Muscle of back (tissue), 11 donors: ENCODE measurements around the gene LARP6. TPM values are rescaled to one million over a fixed set of nuclear protein-coding genes. Genes with fewer than 3 reads are reported as not detected.
"Not testable (repeated sequence)": the region's sequence is repeated elsewhere in the genome, so short reads cannot be mapped to it uniquely, and the experiment has no call there.

Experiments used
- DNase-seq, 3 donors: peaks; one replicate each; pipeline versions ENCODE4 v3.0.0 to v3.0.0-alpha.2; 2013
- polyA plus RNA-seq, 10 donors: library from polyadenylated mRNA; unstranded; fragments of 120-200 nt; gene quantifications; one replicate each; pipeline ENCODE4 v1.2.1, GENCODE V29; 2013; ENCODE audit not compliant: insufficient read length in 10 of 10

Gene LARP6
- polyA plus RNA-seq, 10 donors = 12.1 to 21.1 (median 15.4) TPM

DNA sequence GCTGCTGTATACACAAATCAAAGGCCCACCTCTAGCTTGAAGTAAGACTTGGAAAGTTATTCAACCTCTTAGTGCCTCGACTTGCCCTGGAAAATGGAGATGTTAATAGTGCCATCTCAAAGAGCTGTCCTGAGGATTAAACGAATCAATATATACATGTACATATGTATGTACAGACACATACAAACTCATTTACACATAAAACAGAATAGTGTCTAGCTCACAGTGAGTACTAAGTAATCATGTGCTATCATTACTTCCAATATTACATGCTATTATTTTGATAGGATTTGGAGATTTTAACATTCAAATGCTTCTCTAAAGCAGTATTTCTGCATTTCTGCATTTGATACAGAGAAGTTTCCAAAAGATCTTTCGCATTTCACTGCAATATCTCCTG is 20.5 kb downstream of the LARP6 start:
- no peak for DNase-seq

DNA sequence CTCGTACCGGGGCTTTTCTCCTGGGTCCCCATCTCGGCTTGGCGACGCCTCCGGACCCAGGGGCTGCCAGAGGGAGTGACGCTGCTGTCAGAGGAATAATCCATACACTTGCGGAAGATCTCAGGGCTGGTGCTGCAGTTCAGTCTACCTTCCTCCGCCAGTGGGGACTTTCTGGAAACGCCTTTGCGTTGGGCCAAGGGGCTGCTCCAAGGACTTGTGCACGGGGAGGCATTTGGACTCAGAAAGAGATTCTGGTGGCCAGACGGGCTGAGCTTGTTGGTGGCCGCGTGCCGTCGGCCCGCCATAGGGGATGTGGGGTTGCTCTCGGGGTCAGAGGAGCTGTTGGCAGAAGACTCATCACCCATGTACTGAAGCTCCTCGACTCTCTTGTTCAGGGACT is 21.8 kb downstream of the LARP6 start:
- no peak for DNase-seq

DNA sequence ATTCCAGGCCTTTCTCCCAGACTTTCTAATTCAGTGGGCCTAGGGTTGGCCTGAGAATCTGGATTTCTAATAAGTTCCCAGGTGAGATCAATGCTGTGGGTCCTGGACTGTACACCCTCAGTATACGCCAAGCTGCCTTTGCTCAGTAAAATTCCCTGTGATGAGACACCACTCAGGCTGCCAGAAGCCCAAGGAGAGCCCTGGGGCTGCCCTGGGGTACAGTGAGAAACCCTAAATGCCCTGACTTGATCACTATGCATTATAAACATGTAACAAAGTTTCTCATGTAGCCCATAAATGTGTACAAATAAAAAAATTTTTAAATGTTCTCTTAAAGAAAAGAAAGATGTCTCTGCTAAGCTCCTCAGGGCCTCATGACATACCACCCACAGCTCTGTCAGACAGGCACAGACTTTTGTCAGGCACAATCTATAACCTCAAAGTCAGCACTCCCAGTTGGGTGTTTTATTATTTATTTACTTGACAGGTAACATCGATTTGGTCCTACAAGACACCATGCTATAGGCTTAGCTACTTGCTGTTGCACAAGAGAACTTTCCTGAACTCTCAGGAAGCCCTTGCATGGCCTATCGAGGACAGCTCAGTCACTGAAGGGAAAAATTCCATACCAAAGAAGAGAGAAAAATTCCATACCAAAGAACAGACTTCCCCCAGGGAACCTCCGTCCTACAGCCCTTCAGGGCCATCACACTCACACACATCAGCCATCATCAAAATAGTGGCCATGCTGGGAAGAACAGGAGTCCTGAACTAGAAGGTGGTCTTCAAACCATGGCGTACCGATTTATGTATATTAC is 22.7 kb downstream of the LARP6 start:
- no peak for DNase-seq

DNA sequence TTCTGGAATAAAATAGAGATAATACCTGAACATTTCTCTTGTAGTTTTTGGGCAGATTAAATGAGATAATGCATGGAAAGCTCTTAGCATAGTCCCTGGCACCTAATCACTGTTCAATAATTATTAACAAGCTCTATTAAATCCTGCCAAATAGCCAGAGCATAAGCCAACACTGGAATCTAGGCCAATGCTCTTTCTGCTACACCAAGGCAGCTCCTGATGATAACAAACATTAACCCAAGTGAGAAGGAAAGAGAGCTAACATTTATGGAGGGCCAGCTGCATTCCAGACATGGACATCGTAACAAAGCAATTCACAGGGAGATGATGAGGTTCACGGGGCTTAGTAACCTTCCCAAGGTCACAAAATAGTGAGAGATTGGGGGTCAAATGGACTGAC is 23.3 kb downstream of the LARP6 start:
- DNase-seq = no peak

DNA sequence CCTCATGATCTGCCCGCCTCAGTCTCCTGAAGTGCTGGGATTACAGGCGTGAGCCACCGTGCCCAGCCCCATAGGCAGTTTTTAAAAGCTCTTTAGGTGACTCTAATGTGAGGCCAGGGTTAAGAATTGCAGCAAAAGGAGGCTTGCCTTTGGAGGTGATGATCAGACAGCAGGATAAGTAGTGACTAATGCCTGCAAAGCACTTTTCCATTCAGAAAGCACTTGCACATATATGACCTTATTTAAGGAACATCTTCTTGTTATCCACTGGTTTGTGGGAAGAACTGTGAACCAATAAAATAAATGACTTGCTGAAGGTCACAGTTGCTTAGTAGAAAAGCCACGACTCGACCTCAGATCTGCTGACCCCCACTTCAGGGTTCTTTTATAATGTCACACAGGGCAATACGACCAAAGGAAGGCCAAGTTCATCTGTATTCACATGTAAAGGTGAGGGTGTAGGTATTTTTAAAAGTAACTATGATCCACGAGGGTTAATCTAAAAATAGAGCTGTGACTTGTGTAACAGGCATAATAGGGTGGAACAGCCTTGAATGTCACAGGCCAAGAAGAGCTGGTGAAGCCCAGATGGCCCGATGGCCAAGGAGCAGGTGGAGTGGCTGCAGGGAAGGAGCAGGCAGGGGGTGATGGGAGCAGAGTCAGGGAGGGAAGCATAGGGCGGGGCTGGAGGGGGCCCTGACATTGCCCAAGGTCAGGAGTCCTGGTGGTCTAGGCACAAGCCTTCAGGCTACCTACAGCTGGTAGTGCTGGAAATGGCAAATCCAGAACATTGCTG is 24.4 kb downstream of the LARP6 start:
- DNase-seq = no peak

DNA sequence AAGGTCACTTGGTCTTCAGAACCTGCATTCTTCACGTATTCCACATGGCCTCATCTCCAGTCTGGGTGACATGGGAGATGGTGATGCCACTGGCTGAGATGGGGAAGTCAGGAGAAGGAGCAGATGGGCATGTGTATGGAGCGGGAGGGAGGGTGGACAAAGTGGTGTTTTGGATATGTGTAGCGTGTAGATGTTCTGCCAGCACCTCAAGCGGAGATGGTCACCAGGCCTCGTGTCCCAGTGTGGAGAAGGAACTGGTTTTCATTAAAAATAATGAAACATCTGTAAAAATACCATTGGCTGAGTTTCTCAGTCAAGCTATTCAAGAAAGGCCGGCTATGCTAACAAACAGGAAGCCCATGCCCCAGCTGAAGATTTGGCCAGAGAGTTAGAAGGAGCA is 26.2 kb downstream of the LARP6 start:
- no peak for DNase-seq

DNA sequence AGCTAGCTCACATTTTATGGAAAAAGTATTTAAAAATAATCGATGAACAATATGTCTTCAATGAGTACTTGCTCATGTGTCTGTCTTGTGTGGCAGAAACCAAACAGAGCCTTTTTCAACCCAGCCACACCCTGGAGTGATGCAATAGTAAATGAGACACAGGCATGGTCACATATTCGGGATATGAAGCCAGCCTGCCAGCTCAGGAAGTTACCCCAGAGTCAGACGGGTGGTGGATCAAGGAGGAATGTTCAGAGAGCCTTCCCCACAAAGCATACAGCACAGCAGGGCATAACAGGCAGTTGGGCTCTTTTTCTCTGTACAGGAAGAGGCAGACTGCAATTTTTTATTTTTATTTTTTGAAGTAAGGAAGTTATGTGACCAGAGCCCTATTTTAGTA is 27.3 kb downstream of the LARP6 start:
- peak in 1 of 3 donors; percentile 56 for DNase-seq

DNA sequence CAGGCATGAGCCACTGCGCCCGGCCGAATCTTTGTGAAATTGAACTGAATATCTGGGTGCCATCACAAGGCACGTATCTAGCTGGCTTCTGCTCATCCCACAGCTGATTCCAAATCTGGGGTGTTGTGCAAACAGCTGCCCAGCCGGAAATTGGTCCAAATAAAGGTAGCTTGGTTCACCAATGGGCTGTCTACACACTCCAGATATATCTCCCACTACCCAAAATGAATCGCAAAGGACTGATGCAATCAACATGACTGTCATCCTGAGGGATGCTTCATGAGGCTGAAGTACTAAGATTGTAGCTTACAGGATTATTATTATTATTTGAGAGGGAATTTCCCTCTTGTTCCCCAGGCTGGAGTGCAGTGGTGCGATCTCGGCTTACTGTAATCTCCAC is 28.1 kb downstream of the LARP6 start:
- no peak for DNase-seq

DNA sequence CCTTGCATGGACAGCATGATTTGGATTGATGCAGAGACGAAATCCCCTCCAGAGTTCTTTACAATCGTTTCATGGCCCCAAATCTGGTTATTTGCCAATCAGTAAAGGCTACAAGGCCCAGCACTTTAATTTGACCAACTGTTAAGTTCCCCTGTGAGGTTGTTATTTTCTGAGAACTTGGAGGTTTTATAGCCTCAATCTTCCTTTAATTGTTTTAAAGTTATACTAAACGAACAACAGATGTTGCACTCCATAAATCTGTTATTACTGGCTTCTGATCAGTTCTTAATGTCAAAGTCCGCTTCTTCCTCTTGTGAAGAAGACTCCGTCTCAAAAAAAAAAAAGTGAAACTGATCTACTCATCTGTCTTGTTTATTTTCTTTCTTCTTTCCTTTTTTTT is 30.8 kb downstream of the LARP6 start:
- DNase-seq = peak in 2 of 3 donors; percentile 46 to 77

DNA sequence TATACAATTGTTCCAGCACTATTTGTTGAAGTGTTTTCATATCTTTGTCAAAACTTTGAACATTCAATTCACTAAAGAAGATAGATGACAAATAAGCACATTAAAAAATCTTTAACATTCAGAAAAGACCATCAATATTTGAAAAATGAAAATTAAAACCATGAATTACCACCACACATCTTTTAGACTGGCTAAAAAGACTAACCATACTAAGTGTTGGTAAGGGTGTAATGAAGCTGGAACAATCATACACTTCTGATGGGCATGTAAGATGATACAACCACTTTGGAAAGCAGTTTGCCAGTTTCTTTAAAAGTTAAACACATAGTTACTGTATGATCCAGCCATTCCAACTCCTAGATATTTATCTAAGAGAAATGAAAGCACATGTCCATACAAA is 33.7 kb downstream of the LARP6 start:
- no peak for DNase-seq

DNA sequence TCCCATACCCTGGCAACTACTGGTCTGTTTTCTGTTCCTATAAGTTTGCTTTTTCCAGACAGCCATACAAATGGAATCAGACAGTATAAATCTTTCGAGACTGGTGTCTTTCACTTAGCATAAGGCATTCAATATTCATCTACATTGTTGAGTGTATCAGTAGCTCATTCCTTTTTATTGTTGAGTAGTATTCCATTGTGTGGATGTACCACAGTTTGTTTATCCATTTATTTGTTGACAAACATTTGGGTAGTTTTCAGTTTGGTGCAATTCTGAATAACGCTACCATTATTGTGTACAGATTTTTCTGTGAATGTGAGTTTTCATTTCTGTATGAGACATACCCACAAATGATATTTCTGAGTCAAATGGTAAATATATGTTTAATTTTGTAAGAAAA is 35.4 kb downstream of the LARP6 start:
- no peak for DNase-seq

DNA sequence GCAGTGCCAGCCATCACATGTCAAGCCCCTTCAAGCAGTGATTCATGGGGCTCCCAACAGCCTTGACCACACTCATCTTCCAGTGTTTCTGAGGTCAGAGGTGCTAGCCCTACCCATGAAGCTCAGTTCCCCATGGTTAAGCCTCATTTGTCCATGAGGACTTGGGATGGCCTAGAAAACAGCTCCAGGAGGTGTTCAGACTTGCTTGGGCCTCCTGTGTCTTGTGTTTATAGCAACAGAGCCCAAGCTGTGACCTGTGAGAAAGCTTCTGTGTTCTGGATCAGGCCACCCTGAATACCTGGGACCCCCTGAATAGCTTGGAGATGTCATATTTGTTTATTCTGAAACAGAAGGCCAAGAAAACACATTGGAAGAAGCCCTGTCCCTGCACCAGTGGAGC is 36.7 kb downstream of the LARP6 start:
- DNase-seq = no peak

DNA sequence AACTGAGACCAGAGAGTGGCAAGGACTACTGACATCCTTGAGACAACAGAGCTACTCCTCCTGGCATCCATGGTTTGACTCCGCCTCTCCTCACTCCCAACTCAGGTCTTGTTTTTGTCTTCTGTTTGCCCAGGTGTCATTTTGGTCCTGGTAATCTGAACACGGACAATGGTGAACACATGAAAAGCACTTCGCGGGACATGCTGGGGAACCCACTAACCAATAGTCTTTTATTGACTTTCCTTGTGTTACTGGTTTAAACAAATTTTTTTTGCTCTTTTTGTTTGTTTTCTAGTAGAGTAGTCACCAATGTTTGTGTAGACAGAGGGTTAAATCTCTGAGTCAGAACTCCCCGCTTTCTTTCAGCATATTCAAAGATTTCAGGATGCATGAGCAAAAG is 38.4 kb downstream of the LARP6 start:
- no peak for DNase-seq

DNA sequence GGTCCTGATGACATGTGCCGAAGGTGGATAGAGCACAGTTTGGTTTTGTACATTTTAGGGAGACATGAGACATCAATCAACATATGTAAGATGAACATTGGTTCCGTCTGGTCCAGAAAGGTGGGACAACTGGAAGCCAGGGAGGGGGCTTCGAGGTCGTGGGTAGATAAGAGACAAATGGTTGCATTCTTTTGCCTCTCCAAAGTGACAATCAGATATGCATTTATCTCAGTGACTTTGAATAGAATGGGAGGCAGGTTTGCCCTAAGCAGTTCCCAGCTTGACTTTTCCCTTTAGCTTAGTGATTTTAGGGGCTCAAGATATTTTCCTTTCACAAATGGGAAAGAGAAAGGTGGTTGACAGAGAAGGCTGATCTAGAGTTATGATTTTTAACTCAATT is 38.9 kb downstream of the LARP6 start:
- DNase-seq = not testable (repeated sequence)

DNA sequence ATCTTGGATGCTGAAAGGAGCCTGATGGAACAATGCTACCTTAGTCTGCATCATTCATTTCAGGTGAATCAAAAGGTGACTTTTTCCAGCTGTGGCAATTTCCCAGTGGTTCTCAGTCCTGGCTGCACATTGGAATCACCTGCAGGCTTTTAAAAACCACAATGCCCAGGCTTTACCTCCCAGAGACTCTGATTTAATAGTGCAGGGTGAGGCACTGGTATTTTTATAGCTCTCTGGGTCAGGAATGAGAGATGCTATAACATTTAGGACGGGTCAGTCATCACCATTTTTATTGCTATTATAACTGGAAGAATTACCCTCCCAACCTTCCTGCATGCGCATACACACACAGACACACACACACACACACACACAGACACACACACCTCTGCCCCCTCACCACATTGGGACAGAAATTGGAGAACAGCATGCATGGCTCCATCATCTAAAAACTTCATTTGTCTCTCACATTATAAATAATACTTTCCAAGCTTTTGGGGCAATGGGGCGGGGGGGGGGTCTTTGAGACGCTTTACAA is 41.1 kb downstream of the LARP6 start:
- no peak for DNase-seq

DNA sequence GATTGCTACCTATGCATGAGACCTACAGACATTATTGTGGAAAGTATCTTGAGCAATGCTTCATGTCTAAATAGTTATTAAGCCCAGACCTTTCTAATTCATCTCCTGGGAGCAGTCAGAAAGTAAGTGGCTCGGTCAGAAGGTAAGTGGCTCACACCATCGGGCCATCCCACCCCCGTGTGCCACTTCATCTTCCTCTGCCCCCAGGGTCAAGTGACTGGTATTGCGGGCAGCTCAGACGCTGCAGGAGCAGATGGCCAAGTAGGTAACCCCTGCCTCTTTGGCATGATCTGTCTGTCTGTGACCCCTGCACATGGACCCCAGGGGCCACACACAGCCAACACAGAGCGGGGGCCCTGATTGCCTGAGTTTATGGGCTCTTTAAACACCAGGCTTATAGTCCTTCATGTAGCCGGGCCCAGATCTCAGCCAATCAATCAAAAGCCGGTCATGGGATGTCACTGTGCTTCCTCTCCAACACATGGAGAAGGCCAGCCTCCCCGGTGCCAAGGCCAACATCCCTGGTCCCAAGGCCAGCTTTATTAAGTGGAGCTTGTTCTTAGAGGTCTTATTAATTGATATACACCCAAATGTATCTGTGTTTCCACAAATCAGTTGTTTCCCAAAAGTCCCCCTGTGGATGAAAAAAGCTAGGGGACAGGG is 42.9 kb downstream of the LARP6 start:
- DNase-seq = no peak

DNA sequence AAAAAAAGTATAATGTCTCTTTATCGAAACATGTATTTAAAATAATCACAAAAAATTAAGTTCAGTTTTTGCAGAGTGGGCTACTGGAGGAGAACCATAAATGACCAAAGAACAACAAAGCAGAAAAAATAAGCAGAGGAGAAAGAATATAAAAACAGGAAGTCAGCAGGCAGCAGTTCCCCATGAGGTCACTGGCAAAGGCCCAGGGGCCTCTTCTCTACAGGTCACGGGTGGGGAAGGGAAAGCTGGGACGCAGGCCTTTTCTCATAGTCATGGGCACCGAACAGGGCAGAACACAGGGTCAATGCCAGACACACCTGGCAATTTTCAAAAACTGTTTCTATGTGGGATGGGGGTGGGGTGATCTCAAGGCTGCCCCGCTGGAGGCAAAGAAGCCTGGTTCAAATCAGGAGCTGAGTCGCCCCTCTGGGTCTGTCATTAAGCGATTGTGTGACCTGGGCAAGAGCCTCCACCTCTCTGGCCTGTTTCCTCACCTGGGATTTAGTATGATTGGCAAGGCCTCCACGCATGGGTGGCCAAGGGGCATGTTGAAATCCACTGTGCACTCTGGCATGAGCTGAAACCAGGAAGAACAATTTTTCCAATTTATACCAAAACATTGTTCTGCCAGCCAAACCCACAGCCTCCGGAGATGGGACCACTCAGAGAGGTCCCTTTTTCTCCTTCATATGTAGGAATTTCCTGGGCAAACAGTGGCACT is 46.8 kb downstream of the LARP6 start:
- DNase-seq = peak in 1 of 3 donors; percentile 42

DNA sequence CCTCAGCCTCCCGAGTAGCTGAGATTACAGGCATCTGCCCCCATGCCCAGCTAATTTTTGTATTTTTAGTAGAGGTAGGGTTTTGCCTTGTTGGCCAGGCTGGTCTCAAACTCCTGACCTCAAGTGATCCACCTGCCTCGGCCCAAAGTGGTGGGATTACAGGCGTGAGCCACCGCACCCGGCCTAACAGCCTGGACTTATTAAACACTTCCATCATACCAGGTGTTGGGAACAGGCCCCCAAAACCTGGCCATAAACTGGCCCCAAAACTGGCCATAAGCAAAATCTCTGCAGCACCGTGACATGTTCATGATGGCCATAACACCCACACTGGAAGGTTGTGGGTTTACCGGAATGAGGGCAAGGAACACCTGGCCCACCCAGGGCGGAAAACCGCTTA is 49.6 kb downstream of the LARP6 start:
- not testable (repeated sequence) for DNase-seq

DNA sequence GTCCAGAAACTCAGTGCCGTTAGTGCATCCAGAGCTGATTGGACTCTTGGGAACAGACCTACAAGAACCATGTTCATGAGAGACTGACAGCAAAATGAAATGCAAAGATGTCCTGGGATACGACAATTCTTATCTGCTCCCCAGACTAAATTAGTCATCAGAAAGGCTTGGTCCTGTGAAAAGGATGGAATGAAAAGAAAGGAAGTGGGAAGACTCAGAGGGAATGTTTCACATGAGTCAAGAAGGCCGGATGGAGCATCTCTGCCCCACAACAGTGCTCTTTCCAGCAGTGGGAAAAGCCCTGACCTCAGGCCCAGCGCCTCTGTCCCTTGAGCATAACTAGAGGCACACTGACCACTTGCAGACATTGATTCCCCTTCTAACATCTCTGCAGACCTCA is 51.3 kb downstream of the LARP6 start:
- peak in 1 of 3 donors; percentile 66 for DNase-seq

DNA sequence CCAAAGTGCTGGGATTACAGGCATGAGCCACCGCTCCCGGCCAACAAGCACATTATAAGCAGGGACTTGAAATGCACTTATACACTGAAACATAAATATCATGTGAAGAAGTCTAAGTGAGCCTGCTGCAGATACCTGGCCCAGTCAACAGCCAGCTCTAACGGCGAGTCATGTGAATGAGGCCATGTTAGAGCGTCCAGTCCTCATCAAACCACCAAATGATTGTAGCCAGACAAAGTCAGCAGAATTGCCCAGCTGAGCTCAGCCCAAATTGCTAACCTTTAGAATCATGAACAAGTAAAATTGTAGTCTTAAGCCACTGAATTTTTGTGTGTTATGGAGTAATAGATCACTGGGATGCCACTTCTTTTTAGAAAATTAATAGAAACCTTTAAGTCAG is 52.8 kb downstream of the LARP6 start:
- DNase-seq = no peak

DNA sequence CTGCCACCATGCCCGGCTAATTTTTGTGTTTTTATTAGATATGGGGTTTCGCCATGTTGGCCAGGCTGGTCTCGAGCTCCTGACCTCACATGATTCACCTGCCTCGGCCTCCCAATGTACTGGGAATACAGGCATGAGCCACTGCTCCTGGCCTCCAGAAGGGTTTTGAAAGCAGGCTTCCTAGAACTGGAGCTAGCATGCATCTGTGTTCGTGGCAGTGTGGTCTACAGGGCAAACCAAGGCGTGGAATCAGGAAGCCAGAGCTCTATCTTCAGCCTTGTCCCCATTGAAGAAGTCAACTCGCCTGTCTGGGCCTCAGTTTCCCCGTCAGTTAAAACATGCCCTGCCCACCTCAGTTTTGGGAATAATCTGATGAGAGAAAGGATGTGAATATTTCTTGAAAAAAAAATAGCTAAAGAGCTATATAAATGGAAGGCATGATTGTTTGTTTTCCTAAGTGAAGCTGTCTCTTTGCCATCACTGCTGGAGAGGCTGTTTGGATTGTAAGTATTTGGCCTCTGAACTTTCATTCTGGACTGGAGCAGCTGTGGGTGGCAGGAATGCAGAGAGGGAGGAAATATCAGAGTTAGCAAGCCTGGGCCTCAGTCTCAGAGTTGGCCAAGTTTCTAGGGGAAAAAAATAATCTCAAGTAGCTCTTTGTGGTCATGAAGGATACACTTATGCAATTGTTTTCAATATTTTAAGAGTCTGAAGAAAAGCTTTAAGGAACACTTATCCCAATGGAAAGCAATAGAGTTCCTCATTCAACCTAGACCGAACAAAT is 54.1 kb downstream of the LARP6 start:
- DNase-seq = peak in 2 of 3 donors; percentile 60 to 80
